GM06990 (cell line): ENCODE measurements around the gene MID1IP1.

Experiments used
- DNase-seq: peaks from one replicate; pipeline ENCODE4 v3.0.0-alpha.2; 2011; ENCODE audit not compliant: insufficient read length; ENCODE audit errors: extremely low read depth
- H3K27me3 ChIP-seq: replicated peaks from 2 replicates; pipeline ENCODE4 v1.6.0; 2011; ENCODE audit warnings: low read length; ENCODE audit not compliant: control insufficient read depth, insufficient read depth
- H3K36me3 ChIP-seq: 2 replicates; pipeline ENCODE4 v1.5.1; 2011; ENCODE audit warnings: low read length; ENCODE audit not compliant: control insufficient read depth, insufficient read depth
- H3K4me3 ChIP-seq: replicated peaks from 2 replicates; pipeline ENCODE4 v1.5.1; 2011; ENCODE audit warnings: low read depth, mild to moderate bottlenecking, control low read depth, low read length
- TF ChIP-seq, protein P1 (sequence below): IDR thresholded peaks from 2 replicates; pipeline ENCODE4 v1.5.1; 2011; ENCODE audit warnings: low read length, control low read depth, mild to moderate bottlenecking, inconsistent platforms; ENCODE audit not compliant: insufficient read depth, poor library complexity, severe bottlenecking

MID1IP1 gene

DNA sequence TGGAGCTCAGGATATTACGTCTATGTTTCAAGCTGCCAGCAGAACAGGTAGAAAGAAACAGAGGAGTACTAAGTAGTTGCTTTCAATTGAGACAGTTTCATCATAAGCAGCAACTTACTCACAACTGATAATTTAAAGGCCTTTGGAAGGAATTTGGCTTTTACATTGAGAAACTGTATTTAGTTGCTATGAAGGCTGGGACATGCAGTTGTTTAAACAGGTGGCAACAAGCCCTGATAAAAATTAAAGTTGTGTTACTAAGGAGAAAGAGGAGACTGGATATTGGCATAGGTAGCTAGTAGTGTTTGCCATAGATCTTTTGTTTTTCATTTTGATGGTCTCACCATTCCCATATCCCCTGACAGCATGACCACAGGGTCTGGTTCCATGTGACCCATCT lies 18.4 kb downstream of the MID1IP1 start:
- no peak overlapping the region for H3K4me3 ChIP-seq
- TF ChIP-seq, protein P1, sequence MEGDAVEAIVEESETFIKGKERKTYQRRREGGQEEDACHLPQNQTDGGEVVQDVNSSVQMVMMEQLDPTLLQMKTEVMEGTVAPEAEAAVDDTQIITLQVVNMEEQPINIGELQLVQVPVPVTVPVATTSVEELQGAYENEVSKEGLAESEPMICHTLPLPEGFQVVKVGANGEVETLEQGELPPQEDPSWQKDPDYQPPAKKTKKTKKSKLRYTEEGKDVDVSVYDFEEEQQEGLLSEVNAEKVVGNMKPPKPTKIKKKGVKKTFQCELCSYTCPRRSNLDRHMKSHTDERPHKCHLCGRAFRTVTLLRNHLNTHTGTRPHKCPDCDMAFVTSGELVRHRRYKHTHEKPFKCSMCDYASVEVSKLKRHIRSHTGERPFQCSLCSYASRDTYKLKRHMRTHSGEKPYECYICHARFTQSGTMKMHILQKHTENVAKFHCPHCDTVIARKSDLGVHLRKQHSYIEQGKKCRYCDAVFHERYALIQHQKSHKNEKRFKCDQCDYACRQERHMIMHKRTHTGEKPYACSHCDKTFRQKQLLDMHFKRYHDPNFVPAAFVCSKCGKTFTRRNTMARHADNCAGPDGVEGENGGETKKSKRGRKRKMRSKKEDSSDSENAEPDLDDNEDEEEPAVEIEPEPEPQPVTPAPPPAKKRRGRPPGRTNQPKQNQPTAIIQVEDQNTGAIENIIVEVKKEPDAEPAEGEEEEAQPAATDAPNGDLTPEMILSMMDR = no peak
- H3K27me3 ChIP-seq = no peaks in the 10 kb centered on the region
- no peak for DNase-seq
- H3K36me3 ChIP-seq = no peaks in the 10 kb centered on the region

DNA sequence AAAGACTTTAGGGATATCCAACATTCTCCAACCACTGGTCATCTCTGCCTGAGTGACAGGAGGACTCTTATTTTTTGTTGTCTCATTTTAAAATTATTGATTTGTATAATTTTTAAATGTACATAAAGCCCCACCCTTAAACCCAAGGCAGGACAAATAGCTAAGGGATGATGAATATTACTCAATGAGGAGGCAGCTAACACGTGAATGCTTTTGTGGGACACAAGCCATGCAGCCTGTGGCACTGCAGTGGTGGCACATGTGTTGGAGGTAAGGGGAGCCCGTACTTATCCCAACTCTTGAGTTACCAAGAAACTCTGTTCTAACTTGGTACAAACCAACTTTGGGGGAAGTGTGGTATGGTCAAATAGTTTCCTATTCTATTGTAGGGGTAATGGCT lies 19.5 kb downstream of the MID1IP1 start:
- H3K4me3 ChIP-seq = no peak overlapping the region
- H3K36me3 ChIP-seq = no peaks in the 10 kb centered on the region
- TF ChIP-seq, protein P1 = no peak
- no peaks in the 10 kb centered on the region for H3K27me3 ChIP-seq
- no peak for DNase-seq

DNA sequence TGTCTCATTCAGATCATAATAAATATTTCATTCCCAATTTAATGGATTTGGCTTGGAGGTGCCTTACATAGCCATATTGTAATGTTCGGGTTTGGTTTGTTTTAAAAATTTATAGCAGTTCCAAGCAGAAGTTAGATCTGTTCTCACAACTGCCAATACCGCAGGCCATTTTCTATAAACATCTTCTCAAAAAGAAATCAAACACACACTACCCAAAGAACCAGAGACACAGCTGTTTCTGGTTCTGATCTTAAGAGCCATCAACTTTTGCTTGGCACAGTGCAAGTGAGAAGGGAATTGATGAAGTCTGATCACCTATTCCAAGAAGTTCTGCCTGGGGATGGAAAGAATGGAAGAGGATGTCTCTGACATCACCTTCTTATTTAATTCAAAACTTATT lies 22.9 kb downstream of the MID1IP1 start:
- Histone ChIP-seq H3K27me3 (no peaks in the 10 kb centered on the region), H3K36me3 (no peaks in the 10 kb centered on the region), H3K4me3 (no peak overlapping the region)
- DNase-seq = no peak
- TF ChIP-seq, protein P1 = no peak

DNA sequence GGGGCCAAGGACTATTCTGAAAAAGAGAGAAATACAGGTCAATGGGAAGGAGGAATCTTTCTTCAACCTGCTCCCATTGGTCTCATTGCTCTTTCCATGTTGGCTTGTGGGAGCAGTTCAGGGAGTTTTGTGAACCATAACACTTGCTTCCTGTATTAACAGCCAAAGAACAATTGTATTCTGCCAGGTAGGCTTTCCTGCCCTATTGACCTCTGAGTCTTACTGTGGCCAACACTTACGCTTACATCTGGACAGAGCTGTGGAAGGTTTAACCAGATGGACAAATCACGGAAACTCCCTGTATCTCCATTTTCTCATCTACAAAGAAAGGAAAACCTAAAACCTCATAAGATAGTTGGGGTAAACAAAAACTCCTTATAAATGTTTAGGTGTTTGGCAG lies 30.7 kb downstream of the MID1IP1 start:
- Histone ChIP-seq H3K4me3 (no peak overlapping the region), H3K27me3 (no peaks in the 10 kb centered on the region), H3K36me3 (no peaks in the 10 kb centered on the region)
- TF ChIP-seq, protein P1 = no peak
- no peak for DNase-seq

DNA sequence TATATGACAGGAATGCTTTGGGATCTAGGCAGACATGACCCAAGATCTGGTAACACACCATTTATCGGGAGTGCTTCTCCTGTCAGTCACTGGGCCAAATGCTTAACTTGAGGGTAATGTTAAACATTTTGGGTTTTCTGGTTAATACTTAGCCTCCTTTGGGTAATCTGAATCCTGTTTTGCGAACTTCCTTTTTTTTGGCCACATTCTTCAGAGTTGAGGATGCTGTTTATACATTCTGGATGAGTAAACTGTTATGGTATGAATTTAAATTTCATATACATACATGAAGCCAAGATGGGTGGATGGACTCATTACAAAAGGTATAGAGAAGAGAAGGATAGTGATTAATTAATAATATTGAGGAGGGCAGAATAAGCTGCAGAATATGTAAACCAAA lies 36.1 kb downstream of the MID1IP1 start:
- TF ChIP-seq, protein P1 = no peak
- no peak for DNase-seq
- no peaks in the 10 kb centered on the region for H3K36me3 ChIP-seq
- H3K27me3 ChIP-seq = no peaks in the 10 kb centered on the region; the same call in 1 of the 2 replicates
- H3K4me3 ChIP-seq = no peak overlapping the region

DNA sequence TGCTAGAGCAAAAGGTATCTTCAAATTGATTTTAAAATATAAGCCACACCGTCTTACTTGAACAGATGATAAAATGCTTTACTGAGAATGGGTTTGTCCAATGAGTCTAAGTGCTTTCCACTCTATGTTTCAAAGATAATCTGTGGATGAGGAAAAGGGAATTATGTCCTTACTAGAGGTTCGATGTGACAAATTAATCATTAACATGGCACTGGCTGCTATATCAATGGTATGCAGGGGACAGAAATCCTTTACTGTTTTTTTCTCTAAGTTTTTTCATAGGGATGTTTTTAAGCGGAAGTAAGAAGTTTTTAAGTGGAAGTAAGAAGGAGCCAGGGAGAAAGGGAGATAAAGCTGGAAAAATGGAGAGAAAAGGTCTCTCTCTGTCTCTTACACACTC lies 38.0 kb downstream of the MID1IP1 start:
- DNase-seq = no peak
- TF ChIP-seq, protein P1 = no peak
- H3K4me3 ChIP-seq = no peak overlapping the region

More for the DNA sequence above, 38.0 kb downstream of the MID1IP1 start:
- H3K27me3 ChIP-seq = no peaks in the 10 kb centered on the region; the same call in 1 of the 2 replicates
- H3K36me3 ChIP-seq = no peaks in the 10 kb centered on the region
